A673 (cell line): Measurements from ENCODE around the gene ATP2B2. TPM values are rescaled to one million over a fixed set of nuclear protein-coding genes. Genes with fewer than 3 reads are reported as not detected.

ENCODE experiments used
- BruUV-seq: library from RNA; stranded (reverse); fragments of 400-500 nt; replicated peaks from 2 replicates; lab custom pipeline; 2021; lab: Mats Ljungman, UMichigan
- CTCF ChIA-PET: fragments of 300-600 bp; sonication (Branson Sonifier 250); formaldehyde crosslinking; loops from one replicate; lab custom pipeline; 2022; ENCODE audit warnings: antibody characterized with exemption; lab: Charles Lee
- POLR2A ChIA-PET: fragments of 300-600 bp; sonication (Branson Sonifier 250); formaldehyde crosslinking; loops from one replicate; lab custom pipeline; 2022; ENCODE audit warnings: antibody characterized with exemption; ENCODE audit not compliant: low non-redundant PET; lab: Charles Lee
- DNase-seq: peaks from one replicate; pipeline ENCODE4 v3.0.0-alpha.2; 2015; ENCODE audit warnings: low spot score
- H3K27ac ChIP-seq: fragments of 200-600 bp; sonication (generic); 2 replicates; pipeline ENCODE4 v1.5.1; 2016; ENCODE audit warnings: mixed run types, low read depth, mild to moderate bottlenecking, mixed read lengths, antibody characterized with exemption, low read length; ENCODE audit not compliant: poor library complexity, severe bottlenecking
- H3K27me3 ChIP-seq: fragments of 200-600 bp; sonication (generic); replicated peaks from 2 replicates; pipeline ENCODE4 v1.6.1; 2017; ENCODE audit warnings: mixed run types, low read depth, mild to moderate bottlenecking, mixed read lengths, antibody characterized with exemption, low read length; ENCODE audit not compliant: insufficient read depth, poor library complexity
- H3K36me3 ChIP-seq: fragments of 200-600 bp; sonication (generic); 2 replicates; pipeline ENCODE4 v1.6.1; 2016; ENCODE audit warnings: mixed run types, mild to moderate bottlenecking, mixed read lengths, antibody characterized with exemption, low read length; ENCODE audit not compliant: insufficient read depth, poor library complexity, severe bottlenecking
- H3K4me1 ChIP-seq: fragments of 200-600 bp; sonication (generic); 2 replicates; pipeline ENCODE4 v1.6.1; 2017; ENCODE audit warnings: mixed run types, mild to moderate bottlenecking, mixed read lengths, antibody characterized with exemption, low read length; ENCODE audit not compliant: insufficient read depth, poor library complexity, severe bottlenecking
- H3K4me3 ChIP-seq: fragments of 200-600 bp; sonication (generic); 2 replicates; pipeline ENCODE4 v1.5.1; 2016; ENCODE audit warnings: low read depth, mixed run types, mild to moderate bottlenecking, mixed read lengths, low read length; ENCODE audit not compliant: poor library complexity, severe bottlenecking
- H3K9me3 ChIP-seq: fragments of 200-600 bp; sonication (generic); 2 replicates; pipeline ENCODE4 v1.6.1; 2016; ENCODE audit warnings: mixed run types, low read depth, mild to moderate bottlenecking, mixed read lengths, antibody characterized with exemption, low read length; ENCODE audit not compliant: poor library complexity, severe bottlenecking
- EZH2 ChIP-seq: fragments of 200-600 bp; sonication (generic); IDR thresholded peaks from 2 replicates; pipeline ENCODE4 v1.6.1; 2017; ENCODE audit warnings: borderline replicate concordance, low read depth, mild to moderate bottlenecking, mixed read lengths, antibody characterized with exemption, low read length; ENCODE audit not compliant: poor library complexity, severe bottlenecking
- intact Hi-C: fragments of 100-400 bp; cut with micrococcal nuclease; formaldehyde crosslinking; loops from one replicate; pipeline ENCODE4 v1.10.0; 2022; ENCODE audit not compliant: unreplicated experiment
- total RNA-seq: library from RNA; stranded (reverse); gene quantifications from 2 replicates; pipeline ENCODE4 v1.2.3, GENCODE V29; 2021
- TF ChIP-seq, protein P1 (sequence below): fragments of 300-800, 200-600 bp; sonication (generic); conservative IDR thresholded peaks from 2 replicates; pipeline ENCODE4 v1.5.1; 2017; ENCODE audit warnings: low read depth, mild to moderate bottlenecking, antibody characterized with exemption, low read length, moderate library complexity, mixed read lengths

The ATP2B2 gene
- total RNA-seq, 1 experiment from 2014 or later, result 0.17 TPM

DNA sequence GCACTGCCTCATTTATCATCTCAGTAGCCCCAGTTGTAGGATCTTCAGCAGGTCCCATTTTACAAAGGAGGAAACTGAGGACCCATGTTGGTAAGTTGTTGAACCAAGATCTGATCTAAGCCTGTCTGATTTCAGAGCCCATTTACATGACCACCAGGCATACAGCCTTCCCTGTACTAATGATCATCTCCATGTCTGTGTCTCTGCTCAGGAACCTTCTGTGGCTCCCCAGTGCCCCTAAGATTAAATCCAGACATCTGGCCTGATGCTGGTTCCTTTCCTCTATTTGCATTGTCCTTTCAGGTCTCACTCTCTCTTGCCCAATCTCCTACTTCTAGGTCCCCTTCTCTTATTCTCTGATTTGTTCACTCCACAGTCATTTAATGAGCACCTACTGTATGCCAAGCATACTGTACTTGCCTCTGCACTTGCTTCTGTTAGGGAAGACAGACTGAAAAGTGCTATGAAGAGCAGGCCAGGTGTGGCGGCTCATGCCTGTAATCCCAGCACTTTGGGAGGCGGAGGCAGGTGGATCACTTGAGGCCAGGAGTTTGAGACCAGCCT lies 32.4 kb downstream of the ATP2B2 start:
- Histone ChIP-seq H3K27ac (no peak overlapping the region), H3K27me3 (no peaks in the 10 kb centered on the region), H3K4me3 (no peak overlapping the region), H3K36me3 (no peaks in the 10 kb centered on the region), H3K9me3 (no peaks in the 10 kb centered on the region), H3K4me1 (no peaks in the 10 kb centered on the region)
- intact Hi-C loops, result no loop called here
- TF ChIP-seq, protein P1, sequence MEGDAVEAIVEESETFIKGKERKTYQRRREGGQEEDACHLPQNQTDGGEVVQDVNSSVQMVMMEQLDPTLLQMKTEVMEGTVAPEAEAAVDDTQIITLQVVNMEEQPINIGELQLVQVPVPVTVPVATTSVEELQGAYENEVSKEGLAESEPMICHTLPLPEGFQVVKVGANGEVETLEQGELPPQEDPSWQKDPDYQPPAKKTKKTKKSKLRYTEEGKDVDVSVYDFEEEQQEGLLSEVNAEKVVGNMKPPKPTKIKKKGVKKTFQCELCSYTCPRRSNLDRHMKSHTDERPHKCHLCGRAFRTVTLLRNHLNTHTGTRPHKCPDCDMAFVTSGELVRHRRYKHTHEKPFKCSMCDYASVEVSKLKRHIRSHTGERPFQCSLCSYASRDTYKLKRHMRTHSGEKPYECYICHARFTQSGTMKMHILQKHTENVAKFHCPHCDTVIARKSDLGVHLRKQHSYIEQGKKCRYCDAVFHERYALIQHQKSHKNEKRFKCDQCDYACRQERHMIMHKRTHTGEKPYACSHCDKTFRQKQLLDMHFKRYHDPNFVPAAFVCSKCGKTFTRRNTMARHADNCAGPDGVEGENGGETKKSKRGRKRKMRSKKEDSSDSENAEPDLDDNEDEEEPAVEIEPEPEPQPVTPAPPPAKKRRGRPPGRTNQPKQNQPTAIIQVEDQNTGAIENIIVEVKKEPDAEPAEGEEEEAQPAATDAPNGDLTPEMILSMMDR, result no peak
- TF ChIP-seq EZH2, result no peak
- DNase-seq, result no peak
- ChIA-PET CTCF (no interaction called here), POLR2A (no interaction called here)
- BruUV-seq, result no TSS peak

DNA sequence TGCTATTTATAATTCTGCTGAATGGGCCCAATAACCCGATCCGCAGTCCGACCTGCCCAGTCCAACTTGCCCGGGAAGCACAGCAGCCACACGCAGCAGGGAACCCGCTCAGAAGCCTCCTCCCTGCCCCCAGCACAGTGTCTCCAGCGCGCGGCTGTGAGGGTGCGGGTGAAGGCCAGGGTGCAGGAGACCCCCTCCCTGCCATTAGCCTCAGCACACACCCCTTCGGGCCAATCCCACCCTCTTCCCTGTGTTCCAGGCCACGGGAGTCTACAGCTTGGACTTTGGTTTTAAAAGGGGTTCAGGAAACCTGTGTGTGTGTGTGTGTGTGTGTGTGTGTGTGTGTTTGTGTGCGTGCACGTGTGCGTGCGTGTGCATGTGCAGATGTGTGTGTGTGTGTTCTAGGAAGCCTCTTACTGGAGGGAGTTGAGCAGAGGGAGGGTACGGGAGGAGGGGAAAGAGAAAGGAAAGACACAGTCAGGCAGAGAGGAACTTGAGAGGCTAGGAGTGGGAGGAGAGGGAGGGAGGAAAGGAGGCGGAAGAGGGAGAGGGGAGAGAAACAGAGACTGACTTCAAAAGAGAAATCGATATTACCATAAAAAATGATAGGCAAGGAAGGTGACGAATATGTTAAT lies 34.2 kb downstream of the ATP2B2 start:
- no peaks in the 10 kb centered on the region for H3K4me1 ChIP-seq
- DNase-seq, result no peak
- POLR2A ChIA-PET, result no interaction called here
- H3K36me3 ChIP-seq, result no peaks in the 10 kb centered on the region
- TF ChIP-seq, protein P1, result no peak
- TF ChIP-seq EZH2, result no peak
- no peak overlapping the region for H3K4me3 ChIP-seq
- CTCF ChIA-PET, result no interaction called here
- no peaks in the 10 kb centered on the region for H3K9me3 ChIP-seq
- BruUV-seq, result no TSS peak
- H3K27me3 ChIP-seq, result no peaks in the 10 kb centered on the region
- intact Hi-C loops, result no loop called here
- no peak overlapping the region for H3K27ac ChIP-seq

DNA sequence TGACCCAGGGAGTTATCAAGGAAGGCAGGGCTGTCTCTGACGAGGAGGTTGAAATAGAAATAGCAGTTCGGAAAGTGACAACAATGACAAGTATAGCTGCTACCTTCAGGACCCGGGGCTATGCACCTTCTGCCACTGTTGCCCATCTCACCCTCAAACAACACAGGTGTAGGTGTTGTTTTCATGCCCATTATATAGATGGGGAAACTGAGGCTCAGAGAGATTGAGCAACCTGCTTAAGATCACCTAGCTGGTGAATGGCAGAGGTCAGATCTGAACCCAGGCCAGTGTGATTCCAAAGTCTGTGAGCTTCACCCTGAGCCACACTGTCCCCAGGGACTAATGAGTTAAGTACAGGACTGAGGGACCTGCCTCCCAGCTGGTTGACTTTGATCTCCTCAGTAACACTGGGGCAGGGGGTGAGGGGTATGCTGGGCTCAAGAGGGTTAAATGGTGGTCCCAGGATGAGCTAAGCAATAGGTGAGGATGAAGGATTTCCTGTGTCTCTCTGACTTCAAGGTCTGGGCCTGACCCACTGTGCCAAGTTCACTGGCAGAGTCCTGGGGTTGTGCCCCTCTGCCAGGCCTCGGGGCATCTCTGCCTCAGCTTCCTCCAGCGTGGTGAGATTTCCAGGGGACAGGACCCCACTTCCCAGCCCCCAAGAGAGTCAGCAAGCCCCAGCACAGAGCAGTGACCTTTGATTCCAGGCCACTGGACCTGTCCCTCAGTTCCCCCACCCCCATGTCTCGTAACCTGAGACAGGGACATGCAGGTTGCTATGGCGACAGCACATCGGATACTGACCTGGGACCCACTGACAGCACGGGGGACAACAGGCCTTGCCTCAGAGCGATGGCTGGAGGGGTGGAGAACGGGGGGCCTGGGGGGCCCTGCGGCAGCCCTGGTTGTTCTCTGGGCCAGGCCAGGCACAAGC lies 35.0 kb downstream of the ATP2B2 start:
- CTCF ChIA-PET, result no interaction called here
- no peak for DNase-seq

More for the DNA sequence above, 35.0 kb downstream of the ATP2B2 start:
- no peaks in the 10 kb centered on the region for H3K4me1 ChIP-seq
- no peaks in the 10 kb centered on the region for H3K27me3 ChIP-seq
- intact Hi-C loops, result no loop called here
- POLR2A ChIA-PET, result no interaction called here
- no peaks in the 10 kb centered on the region for H3K36me3 ChIP-seq
- BruUV-seq, result no TSS peak
- H3K4me3 ChIP-seq, result no peak overlapping the region
- TF ChIP-seq EZH2, result no peak
- TF ChIP-seq, protein P1, result no peak
- no peak overlapping the region for H3K27ac ChIP-seq
- no peaks in the 10 kb centered on the region for H3K9me3 ChIP-seq
